NK-92 (cell line): Measurements from ENCODE around the gene CD4.

Source experiments
- DNase-seq: peaks from one replicate; lab custom pipeline; 2025; ENCODE audit not compliant: unreplicated experiment; lab: John Stamatoyannopoulos, UW

CD4 gene

DNA sequence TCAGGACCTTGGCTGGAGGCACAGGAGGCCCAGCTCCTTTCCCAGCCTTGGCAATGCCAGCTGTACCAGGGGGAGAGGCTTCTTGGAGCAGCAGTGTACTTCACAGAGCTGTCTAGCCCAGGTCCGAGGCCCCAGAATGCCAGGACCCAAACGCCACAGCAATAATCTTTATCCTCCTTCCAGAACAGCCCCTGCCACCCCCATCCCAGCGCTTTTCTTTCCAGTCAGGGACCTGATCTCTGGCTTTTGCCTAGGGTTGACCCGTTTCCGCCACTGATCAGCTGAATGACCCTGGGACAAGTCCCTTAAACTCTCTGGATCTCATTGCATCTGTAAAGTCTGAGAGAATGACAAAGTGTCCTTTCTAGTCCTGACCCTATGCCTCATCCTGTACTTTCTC is 11.9 kb upstream of the CD4 start:
- DNase-seq: no peak

DNA sequence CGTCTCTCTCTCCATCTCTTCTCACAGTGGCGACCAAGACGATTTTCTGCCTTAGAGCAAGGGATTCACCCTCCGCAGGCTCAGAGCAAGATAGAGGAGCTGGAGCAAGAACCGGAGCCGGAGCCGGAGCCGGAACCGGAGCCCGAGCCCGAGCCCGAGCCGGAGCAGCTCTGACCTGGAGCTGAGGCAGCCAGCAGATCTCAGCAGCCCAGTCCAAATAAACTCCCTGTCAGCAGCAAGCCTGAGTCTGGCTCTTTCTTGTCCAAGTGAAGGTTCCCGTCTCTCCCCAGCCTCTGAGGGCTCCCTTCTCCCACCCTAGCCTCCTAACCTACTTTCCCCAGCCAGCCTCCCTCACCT is 11.1 kb upstream of the CD4 start:
- no peak for DNase-seq

DNA sequence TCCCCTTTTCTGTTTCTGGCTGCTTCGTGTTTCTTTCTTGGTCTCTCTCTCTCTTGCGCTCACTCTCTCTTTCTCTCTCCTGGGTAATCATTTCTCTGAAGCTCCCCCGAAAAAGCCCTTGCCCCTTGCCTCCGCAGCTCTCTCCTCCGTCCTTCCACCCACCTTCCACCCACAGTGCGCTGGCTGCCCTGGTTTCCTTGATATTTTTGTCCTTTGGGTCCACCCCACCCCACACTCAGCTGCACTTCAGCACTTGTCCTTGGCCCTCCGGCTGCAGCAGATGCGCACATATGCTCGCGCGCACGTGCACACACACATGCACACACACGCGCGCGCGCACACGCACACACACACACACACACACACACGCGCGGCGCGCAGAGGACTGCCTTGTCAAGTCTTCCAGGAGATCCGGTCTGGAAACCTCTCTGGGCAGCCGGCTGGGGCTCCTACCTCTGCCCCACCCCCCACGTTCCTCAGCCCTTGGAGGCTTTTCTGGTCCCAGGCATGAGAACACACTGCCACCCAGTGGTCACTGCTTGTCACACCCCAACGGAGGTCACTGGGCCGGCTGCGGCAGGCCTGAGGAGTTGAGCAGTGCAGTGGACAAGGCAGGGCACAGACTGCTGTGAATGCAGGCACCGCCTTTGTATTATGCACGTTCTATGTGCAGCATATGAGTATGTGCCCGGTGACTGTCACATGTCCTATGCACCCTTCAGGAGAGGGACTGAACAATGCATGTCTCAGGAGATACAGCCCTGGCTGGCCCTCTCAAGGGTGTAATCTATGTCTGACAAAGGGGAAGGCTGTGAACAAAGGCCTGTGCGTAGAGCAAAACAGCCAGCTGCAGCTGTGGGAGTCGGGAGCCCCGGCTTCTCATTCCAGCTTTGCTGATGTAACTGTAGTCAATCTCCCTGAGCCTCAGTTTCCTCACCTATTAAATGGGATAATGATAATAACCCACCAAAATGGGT is 10.5 kb upstream of the CD4 start:
- peak; percentile 18 for DNase-seq

DNA sequence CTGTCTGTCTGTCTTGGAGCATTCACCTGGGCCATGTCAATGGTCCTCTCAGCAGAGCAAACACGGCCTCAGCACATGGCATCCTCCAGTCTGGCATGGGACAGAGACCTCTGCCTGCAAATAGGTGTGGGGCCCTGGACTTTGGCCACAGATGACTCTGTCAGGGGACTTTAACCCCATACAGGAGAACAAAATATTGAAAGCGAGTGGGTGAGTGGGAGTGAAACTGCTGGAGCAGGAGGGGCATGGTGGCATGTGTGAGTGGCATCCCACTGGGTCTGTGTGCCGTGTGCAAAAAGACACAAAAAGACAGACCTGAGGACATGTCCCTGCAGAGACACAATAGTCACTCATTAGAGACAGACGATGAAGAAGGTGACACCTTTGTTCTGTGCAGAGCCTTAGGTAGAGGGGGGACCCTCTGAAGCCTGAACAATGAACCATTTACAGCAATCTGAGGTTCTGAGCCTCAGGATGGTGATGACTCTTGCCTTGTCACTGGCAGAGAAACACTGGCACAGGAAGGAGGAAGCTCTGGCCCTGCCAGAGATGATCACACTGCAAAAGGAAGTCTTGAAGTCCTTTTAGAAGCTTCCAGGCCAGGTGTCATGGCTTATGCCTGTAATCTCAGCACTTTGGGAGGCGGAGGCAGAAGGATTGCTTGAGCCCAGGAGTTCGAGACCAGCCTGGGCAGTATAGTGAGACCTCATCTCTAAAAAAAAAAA is 9.5 kb upstream of the CD4 start:
- DNase-seq: no peak

DNA sequence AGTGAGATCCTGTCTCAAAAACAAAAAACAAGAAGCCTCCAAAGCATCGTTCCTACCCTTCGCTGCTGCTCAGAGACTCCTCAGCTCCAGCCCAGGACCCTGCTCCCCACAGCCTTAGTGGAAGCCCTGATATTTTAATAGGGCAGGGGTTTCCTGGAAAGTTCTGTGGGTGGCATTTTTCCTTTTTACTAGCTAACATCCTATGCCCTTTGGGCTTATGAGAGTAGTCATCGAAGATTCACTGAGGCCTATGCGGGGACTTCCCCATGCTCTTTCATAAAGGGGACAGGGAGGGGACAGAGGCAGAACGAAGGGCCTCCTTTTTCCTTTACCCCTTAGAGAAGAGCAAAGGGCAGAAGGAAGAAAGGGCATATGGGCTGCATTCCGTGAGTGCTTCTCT is 8.8 kb upstream of the CD4 start:
- DNase-seq: no peak

DNA sequence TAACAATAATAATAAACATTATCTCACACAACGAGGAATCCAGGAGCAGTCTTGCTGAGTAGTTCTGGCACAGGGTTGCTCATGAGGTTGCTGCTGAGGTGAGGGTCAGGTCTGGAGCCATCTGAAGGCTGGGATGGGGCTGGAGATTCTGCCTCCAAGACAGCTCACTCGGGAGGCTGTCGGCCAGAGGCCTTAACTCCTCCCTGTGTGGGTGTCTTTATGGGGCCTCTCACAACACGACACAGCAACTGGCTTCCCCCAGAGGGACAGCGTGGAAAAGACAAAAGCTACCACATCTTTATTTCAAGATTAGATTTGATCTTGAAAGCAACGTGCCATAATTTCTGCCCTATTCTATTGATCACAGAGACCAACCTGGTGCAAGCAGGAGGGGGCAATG is 7.2 kb upstream of the CD4 start:
- DNase-seq: no peak

DNA sequence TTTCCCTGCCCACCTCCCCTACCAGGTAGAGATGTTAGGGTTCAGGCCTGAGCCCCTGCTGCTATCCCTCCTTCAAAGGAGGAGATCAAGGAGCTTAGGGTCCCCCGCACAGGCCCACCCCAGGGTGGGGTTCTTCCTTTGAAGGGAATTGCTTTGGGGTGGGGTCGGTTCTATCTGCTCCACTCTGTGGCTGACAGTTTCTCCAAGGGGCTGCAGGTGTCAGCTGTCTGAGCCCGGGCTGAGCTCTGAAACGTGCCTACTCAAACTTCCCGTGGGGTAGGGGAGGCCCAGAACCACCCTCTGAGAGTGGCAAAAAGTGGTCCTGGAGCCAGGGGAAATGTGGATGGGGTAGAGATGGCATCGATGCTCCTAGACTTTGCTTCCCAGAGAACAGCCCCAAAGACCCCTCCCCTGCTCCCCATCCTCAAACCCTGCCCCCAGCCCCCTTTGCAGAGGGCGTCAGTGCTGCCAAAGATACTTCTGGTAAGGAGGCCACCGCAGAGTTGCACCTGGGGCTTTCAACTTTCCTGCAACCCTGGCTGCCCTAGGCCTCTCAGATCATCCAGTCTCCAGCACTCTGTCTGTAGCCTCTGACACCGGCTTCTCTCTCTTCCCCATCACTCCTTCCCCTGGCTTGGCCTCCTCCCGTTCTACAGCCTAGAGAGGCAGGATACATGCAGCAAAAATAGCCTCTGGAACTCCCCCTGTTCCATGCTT is 6.3 kb upstream of the CD4 start:
- no peak for DNase-seq

DNA sequence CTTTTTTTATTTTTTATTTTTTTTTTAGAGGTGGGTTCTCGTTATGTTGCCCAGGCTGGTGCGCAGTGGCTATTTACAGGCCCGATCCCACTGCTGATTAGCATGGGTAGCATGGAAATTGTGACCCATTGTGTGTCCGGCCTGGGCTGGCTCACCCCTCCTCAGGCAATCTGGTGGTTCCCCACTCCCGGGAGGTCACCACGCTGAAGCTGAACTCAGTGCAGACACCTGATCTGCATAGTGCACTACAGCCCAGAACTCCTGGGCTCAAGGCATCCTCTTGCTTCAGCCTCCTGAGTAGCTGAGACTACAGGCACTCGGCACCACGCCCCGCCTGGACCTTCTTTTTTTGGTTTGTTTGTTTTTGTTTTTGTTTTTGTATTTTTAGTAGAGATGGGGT is 5.5 kb upstream of the CD4 start:
- no peak for DNase-seq

DNA sequence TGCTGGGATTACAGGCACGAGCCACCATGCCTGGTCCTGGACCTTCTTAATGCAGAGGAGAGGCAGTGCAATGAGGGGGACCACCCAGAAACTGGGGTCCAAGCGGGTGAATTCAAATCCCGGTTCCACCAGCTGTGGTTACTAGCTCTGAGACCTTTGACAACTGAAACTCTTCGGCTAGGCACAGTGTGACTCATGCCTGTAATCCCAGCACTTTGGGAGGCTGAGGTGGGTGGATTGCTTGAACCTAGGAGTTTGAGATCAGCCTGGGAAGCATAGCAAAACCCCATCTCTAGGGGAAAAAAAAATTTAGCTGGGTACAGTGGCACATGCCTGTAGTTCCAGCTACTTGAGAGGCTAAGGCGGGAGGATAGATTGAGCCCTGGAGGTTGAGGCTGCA is 5.0 kb upstream of the CD4 start:
- no peak for DNase-seq

DNA sequence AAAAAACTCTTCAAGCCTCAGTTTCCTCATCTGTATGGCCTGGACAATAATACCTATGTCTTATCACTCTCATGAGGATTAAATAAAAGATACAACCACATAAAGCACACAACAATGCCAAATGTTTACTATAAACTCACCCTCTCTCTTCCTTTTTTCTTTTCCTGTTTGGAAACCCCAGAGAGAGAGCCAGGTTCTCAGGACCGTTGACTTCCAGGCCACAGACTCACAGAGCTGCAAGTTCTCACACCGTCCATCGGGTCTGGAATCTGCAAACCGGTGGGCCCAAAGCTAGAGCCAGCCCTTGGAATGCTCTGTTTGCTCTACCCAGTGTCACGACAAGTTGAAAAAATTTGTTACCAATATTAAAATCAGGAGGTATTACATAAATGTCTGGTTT is 4.6 kb upstream of the CD4 start:
- DNase-seq: no peak

DNA sequence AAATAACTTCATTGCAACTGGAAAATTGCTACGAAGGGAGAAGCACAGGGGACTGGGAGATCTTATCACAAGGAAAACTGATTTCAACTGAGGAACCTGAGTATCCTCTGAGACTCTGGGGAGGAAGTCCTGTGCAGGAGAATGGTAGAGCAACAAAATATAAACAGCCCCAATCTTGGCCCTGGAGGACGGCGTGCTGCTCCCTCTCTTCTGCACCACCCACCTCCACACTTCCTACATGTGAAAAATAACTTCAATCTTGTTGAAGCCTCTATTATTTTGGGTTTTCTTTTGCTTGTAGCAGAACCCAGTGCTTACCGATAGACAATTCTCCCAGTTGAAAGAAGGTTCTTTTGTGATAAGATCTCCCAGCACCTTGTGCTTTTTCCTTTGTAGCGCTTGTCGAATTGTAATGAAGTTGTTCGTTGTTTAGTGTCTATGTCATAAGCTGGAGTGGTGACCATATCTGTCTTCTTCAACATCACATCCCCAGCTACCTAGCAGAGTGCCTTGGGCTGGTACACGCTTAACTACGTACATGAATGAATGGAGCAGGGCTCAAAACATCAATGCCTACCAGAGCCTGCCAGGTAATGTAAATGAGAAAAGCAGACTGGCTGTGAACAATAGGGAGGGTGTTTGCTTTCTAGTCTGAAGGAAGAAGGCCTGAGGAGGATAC is 2.8 kb upstream of the CD4 start:
- no peak for DNase-seq

DNA sequence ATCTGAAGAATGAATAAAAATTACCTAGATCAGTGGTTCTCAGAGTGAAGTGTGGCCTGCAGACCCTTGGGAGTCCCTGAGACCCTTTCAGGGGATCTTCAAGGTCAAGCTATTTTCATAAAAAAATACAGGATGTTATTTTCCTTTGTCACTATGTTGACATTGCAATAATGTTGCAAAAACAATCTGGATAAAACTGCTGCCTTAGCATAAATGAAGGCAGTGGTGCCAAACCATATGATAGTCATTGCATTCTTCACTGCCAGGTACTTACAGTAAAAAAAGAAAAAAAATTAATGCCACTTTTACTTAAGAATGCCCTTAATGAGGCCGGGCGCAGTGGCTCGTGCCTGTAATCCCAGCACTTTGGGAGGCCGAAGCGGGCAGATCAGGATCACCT is 2.0 kb upstream of the CD4 start:
- no peak for DNase-seq

DNA sequence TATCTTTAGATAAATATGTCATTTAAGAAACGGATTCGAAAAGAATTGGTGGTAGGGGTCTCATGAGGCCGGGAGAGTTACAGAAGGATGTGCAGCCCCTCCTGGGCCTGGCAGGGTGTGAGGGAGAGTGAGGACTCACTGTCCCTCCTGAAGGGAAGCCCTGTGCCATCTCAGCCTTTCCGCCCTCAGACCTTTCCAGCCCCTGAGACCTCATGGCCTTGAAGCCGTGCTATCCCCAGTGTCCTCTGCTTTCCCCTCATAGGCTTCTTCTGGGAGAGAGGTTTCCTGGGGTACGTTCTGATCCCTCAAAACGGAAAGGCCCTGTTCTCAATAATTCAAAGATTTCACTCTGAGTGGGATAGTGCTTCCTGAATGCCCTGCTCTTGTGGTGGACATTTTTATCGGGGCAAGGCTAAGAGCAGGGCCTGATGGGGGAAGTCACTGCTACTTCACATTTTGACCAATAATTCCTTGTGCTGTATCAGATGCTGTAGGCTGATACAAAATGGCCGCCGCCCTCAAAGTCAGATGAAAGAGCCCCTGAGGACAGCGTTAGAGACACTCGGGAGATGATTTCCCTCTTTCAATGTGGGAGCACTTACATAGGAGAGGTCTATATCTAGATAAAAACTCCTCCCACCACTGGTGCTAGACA is 1.3 kb downstream of the CD4 start:
- no peak for DNase-seq

DNA sequence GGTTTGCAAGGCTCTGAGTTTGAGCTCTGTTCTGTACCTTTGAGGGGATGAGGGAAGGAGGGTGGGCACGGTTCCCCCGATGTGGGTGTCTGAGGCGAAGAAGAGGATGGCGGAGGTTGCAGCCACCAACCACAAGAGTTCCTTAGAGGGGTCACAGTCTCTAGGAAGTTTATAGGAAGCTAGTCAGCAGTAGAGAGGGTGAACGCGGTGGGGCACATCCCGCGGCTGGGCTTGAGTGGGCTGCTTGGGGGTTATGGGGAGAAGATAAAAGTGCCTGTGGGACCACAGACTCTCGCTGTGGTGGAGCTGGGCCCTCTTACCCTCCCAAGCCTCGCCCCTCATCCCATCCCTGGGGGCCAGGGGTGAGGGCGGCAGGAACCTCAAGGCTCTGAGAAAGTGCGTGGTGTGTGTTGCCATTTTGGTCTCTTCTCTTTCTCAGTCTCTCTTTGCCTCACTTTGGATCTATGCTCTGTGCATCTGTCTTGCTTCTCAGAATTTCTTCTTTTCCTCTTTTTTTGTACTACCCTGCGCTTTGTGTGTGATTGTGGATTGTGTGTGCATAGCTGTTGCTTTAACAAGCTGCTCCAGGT is 2.7 kb downstream of the CD4 start:
- no peak for DNase-seq

DNA sequence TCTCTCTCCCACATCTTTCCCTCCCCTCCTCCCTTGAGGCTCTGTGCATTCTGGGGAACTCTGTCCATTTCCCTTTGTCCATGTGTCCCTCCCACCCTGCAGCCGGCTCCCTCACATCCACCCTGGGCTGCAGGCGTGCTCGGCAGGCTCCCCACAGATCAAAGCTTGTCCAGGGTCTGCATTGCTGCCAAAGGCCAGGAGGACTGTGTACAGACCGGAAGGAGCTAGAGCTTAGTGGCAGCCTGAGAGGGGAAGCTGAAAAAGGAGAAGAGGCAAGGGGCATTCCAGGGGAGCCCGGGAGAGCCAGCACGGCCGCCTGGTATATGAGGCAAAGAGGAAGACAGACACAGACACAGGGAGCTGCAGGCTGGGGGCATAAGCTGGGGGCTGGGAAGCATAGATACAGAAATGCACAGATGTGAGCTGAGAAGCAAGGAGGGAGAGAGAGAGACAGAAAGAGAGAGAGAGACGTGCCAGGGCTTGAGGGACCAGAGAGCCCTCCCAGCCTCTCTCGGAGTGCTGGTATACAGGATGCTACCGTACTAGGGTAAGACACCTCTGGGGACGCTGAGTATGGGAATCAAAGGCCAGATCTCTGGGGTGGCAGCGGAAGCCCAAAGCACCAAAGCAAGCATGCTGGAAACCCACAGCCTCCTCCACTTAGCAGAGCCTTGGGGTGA is 3.3 kb downstream of the CD4 start:
- no peak for DNase-seq

DNA sequence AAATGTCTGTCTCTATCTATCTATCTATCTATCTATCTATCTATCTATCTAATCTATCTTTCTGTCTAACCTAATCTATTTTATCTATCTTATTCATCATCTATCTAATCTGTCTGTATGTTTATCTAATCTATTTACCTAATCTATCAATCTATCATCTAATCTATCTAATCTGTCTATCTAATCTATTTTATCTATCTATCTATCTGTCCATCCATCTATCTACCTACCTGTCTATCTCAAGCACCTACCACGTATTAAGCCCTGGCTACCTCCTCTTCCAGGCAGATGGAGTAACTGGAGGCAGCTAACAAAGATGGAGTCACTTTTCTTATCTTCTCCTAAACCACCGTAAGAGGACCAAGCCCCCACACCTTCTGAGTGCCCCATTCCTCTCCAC is 5.8 kb downstream of the CD4 start:
- no peak for DNase-seq

DNA sequence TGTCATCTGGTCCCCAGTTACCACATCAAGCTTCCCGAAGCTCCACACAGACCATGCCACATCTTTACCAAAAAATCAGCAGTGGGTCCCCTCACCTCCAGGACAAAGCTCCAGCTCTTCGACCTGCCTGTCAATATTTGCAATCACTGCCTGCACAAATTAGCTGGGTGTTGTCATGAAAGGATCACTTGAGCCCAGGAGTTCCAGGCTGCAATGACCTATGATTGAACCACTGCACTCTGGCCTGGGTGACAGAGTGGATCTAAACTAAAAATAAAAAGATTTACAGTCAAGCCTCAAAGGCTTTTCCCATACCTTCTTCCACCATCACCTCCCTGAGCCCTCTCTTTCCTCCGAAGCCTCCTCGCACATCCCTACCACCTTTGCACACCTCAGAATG is 7.2 kb downstream of the CD4 start:
- DNase-seq: no peak

DNA sequence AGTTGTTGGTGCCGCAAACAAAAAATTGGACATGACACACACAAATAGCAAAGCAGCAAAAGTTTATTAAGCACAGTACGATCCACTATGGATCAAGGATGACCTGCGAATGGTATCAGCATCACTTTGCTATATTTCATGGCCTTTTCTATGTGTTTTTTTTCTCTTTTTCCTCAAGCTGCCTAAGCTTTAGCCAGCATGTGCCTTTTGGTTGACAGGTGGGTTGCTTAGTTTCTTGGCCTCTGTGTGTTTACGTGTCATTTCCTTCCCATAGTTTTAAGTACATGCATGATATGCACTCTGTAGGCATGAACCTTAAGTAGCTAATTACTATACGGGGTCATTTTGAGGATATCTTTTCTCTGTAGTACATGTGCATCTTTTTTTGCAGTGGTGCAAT is 9.8 kb downstream of the CD4 start:
- DNase-seq: no peak

DNA sequence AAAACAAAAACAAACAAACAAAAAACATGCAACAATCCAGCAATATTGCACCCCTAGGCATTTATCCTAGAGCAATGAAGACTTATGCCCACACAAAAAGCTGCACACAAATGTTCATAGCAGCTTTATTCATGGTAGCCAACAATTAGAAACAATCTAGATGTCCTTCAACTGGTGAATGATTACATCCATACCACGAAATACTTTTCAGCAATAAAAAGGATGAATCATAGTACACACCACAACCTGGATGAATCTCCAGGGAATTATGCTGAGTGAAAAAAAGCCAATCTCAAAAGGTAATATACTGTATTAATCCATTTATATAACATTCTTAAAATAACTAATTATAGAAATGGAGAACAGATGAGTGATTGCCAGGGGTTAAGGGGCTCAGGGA is 17.8 kb downstream of the CD4 start:
- DNase-seq: no peak

DNA sequence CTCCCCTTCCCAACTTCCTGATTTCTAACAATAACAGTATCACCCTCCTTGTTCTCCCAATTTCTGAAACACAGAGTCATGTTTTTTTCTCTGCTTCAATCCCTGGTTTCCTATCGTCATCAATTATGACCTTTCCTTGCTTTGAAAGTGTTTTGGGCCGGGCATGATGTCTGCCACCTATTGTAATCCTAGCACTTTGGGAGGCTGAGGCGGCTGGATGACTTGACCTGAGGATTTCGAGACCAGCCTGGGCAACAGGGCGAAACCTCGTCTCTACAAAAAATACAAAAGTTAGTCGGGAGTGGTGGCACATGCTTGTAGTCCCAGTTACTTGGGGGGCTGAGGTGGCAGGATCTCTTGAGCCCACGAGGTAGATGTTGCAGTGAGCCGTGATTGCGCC is 19.7 kb downstream of the CD4 start:
- no peak for DNase-seq
